ENCODE results near the gene EVPL.
A peak's percentile ranks its signal among the peaks of the same experiment; 100 is the strongest.
"Not testable (repeated sequence)": the region's sequence is repeated elsewhere in the genome, so short reads cannot be mapped to it uniquely, and the experiment has no call there.

EVPL gene

GRCh38 chr17:76053246-76054111 is 26.4 kb upstream of the EVPL start:
- Mint-ChIP-seq H3K9me3 (no peaks in the 10 kb centered on the region), H3K27ac (no peak overlapping the region), H3K27me3 (no peaks in the 10 kb centered on the region), H3K36me3 (ENCODE audit: low read depth) (peaks cover 96% of the 10 kb centered on the region), H3K4me1 (ENCODE audit: low read depth) (peaks cover 33% of the 10 kb centered on the region), H3K4me3 (no peak overlapping the region)
- intact Hi-C loops (cut with micrococcal nuclease): no loop called here

- H3K4me3 Mint-ChIP-seq: no peak overlapping the region
- peak overlapping the region; percentile 18 for H3K27ac Mint-ChIP-seq
- peaks cover 95% of the 10 kb centered on the region for H3K36me3 Mint-ChIP-seq (ENCODE audit: low read depth)
- H3K27me3 Mint-ChIP-seq: no peaks in the 10 kb centered on the region
- intact Hi-C loops (cut with micrococcal nuclease): no loop called here
- H3K4me1 Mint-ChIP-seq (ENCODE audit: low read depth): peaks cover 42% of the 10 kb centered on the region
- H3K9me3 Mint-ChIP-seq: no peaks in the 10 kb centered on the region
These were observed 24.5 kb upstream of the EVPL start for GRCh38 chr17:76051561-76051960.

- Mint-ChIP-seq H3K9me3 (no peaks in the 10 kb centered on the region), H3K4me3 (no peak overlapping the region), H3K27ac (no peak overlapping the region), H3K27me3 (no peaks in the 10 kb centered on the region), H3K36me3 (ENCODE audit: low read depth) (peaks cover 95% of the 10 kb centered on the region), H3K4me1 (ENCODE audit: low read depth) (peaks cover 49% of the 10 kb centered on the region)
- intact Hi-C loops (cut with micrococcal nuclease): no loop called here
These were observed 23.7 kb upstream of the EVPL start for GRCh38 chr17:76050538-76051467.

GRCh38 chr17:76049836-76050537 is 22.9 kb upstream of the EVPL start:
- peaks cover 95% of the 10 kb centered on the region for H3K36me3 Mint-ChIP-seq (ENCODE audit: low read depth)
- H3K9me3 Mint-ChIP-seq: no peaks in the 10 kb centered on the region
- intact Hi-C loops (cut with micrococcal nuclease): no loop called here
- H3K4me3 Mint-ChIP-seq: no peak overlapping the region
- H3K27me3 Mint-ChIP-seq: no peaks in the 10 kb centered on the region
- no peak overlapping the region for H3K27ac Mint-ChIP-seq
- peaks cover 49% of the 10 kb centered on the region for H3K4me1 Mint-ChIP-seq (ENCODE audit: low read depth)

GRCh38 chr17:76049239-76049638 is 22.1 kb upstream of the EVPL start:
- no peaks in the 10 kb centered on the region for H3K27me3 Mint-ChIP-seq
- no peaks in the 10 kb centered on the region for H3K9me3 Mint-ChIP-seq
- H3K36me3 Mint-ChIP-seq (ENCODE audit: low read depth): peaks cover 95% of the 10 kb centered on the region
- peaks cover 49% of the 10 kb centered on the region for H3K4me1 Mint-ChIP-seq (ENCODE audit: low read depth)
- peak overlapping the region; percentile 10 for H3K27ac Mint-ChIP-seq
- no peak overlapping the region for H3K4me3 Mint-ChIP-seq
- intact Hi-C loops (cut with micrococcal nuclease): no loop called here

GRCh38 chr17:76048711-76049110 is 21.6 kb upstream of the EVPL start:
- Mint-ChIP-seq H3K9me3 (no peaks in the 10 kb centered on the region), H3K36me3 (ENCODE audit: low read depth) (peaks cover 95% of the 10 kb centered on the region), H3K27ac (peak overlapping the region; percentile 58), H3K27me3 (no peaks in the 10 kb centered on the region), H3K4me3 (no peak overlapping the region), H3K4me1 (ENCODE audit: low read depth) (peaks cover 44% of the 10 kb centered on the region)
- intact Hi-C loops (cut with micrococcal nuclease): no loop called here

GRCh38 chr17:76048025-76048605 is 21.0 kb upstream of the EVPL start:
- Mint-ChIP-seq H3K4me3 (no peak overlapping the region), H3K36me3 (ENCODE audit: low read depth) (peaks cover 95% of the 10 kb centered on the region), H3K4me1 (ENCODE audit: low read depth) (peaks cover 39% of the 10 kb centered on the region), H3K9me3 (no peaks in the 10 kb centered on the region), H3K27me3 (no peaks in the 10 kb centered on the region), H3K27ac (peak overlapping the region; percentile 58)
- intact Hi-C loops (cut with micrococcal nuclease): no loop called here

- H3K36me3 Mint-ChIP-seq (ENCODE audit: low read depth): peaks cover 99% of the 10 kb centered on the region
- no peaks in the 10 kb centered on the region for H3K9me3 Mint-ChIP-seq
- no peak overlapping the region for H3K4me3 Mint-ChIP-seq
- no peak overlapping the region for H3K27ac Mint-ChIP-seq
- no peaks in the 10 kb centered on the region for H3K27me3 Mint-ChIP-seq
- intact Hi-C loops (cut with micrococcal nuclease): no loop called here
- peaks cover 39% of the 10 kb centered on the region for H3K4me1 Mint-ChIP-seq (ENCODE audit: low read depth)
These were observed 19.0 kb upstream of the EVPL start for GRCh38 chr17:76046064-76046463.

- peaks cover 99% of the 10 kb centered on the region for H3K36me3 Mint-ChIP-seq (ENCODE audit: low read depth)
- H3K27me3 Mint-ChIP-seq; H3K4me3 Mint-ChIP-seq; H3K9me3 Mint-ChIP-seq; H3K27ac Mint-ChIP-seq; intact Hi-C loops (cut with micrococcal nuclease): not testable (repeated sequence)
- peaks cover 26% of the 10 kb centered on the region for H3K4me1 Mint-ChIP-seq (ENCODE audit: low read depth)
These were observed 17.4 kb upstream of the EVPL start for GRCh38 chr17:76044475-76045007.

GRCh38 chr17:76042868-76043267 is 15.8 kb upstream of the EVPL start:
- H3K27me3 Mint-ChIP-seq; H3K4me1 Mint-ChIP-seq (ENCODE audit: low read depth); H3K9me3 Mint-ChIP-seq; H3K27ac Mint-ChIP-seq; H3K4me3 Mint-ChIP-seq; intact Hi-C loops (cut with micrococcal nuclease): not testable (repeated sequence)
- peaks cover 99% of the 10 kb centered on the region for H3K36me3 Mint-ChIP-seq (ENCODE audit: low read depth)

GRCh38 chr17:76040376-76040775 is 13.3 kb upstream of the EVPL start:
- intact Hi-C loops (cut with micrococcal nuclease): no loop called here
- no peaks in the 10 kb centered on the region for H3K9me3 Mint-ChIP-seq
- H3K4me3 Mint-ChIP-seq: no peak overlapping the region
- peaks cover 84% of the 10 kb centered on the region for H3K36me3 Mint-ChIP-seq (ENCODE audit: low read depth)
- H3K27me3 Mint-ChIP-seq: no peaks in the 10 kb centered on the region
- no peak overlapping the region for H3K27ac Mint-ChIP-seq
- no peaks in the 10 kb centered on the region for H3K4me1 Mint-ChIP-seq (ENCODE audit: low read depth)

- intact Hi-C loops (cut with micrococcal nuclease): no loop called here
- Mint-ChIP-seq H3K36me3 (ENCODE audit: low read depth) (peaks cover 71% of the 10 kb centered on the region), H3K4me1 (ENCODE audit: low read depth) (no peaks in the 10 kb centered on the region), H3K9me3 (no peaks in the 10 kb centered on the region), H3K27me3 (no peaks in the 10 kb centered on the region), H3K4me3 (no peak overlapping the region), H3K27ac (no peak overlapping the region)
These were observed 12.0 kb upstream of the EVPL start for GRCh38 chr17:76039121-76039520.

GRCh38 chr17:76038050-76038449 is 10.9 kb upstream of the EVPL start:
- H3K9me3 Mint-ChIP-seq: no peaks in the 10 kb centered on the region
- intact Hi-C loops (cut with micrococcal nuclease): no loop called here
- no peaks in the 10 kb centered on the region for H3K4me1 Mint-ChIP-seq (ENCODE audit: low read depth)
- H3K27me3 Mint-ChIP-seq: no peaks in the 10 kb centered on the region
- no peak overlapping the region for H3K4me3 Mint-ChIP-seq
- H3K36me3 Mint-ChIP-seq (ENCODE audit: low read depth): peaks cover 61% of the 10 kb centered on the region
- no peak overlapping the region for H3K27ac Mint-ChIP-seq
